T-helper 1 cell treated with Interleukin-12 subunit alpha and Interleukin-12 subunit beta and Interleukin-4 antibody, amounts not matched to agents 30 μg/mL and 1 μg/mL, for 36 hours (primary cell): Measurements from ENCODE around the gene XPR1.

Experiments used
- H3K27ac Mint-ChIP-seq: one replicate; pipeline ENCODE4 v1.8.0; 2021; ENCODE audit warnings: mild to moderate bottlenecking, mixed read lengths
- H3K27me3 Mint-ChIP-seq: one replicate; pipeline ENCODE4 v1.8.0; 2021; ENCODE audit warnings: low read depth, mixed read lengths
- H3K36me3 Mint-ChIP-seq: one replicate; pipeline ENCODE4 v1.8.0; 2021; ENCODE audit warnings: low read depth, mixed read lengths
- H3K4me1 Mint-ChIP-seq: one replicate; pipeline ENCODE4 v1.8.0; 2021; ENCODE audit warnings: low read depth, mixed read lengths
- H3K4me3 Mint-ChIP-seq: one replicate; pipeline ENCODE4 v1.8.0; 2021; ENCODE audit warnings: mild to moderate bottlenecking, moderate library complexity, mixed read lengths
- H3K9me3 Mint-ChIP-seq: one replicate; pipeline ENCODE4 v1.8.0; 2021; ENCODE audit warnings: mixed read lengths

Gene XPR1

GRCh38 chr1:180743868-180744267, 112.0 kb downstream of the XPR1 start:
- H3K4me3 Mint-ChIP-seq = no peak overlapping the region
- H3K9me3 Mint-ChIP-seq = peaks cover 29% of the 10 kb centered on the region

GRCh38 chr1:180745098-180745497, 113.3 kb downstream of the XPR1 start:
- Mint-ChIP-seq H3K4me3 (no peak overlapping the region), H3K27me3 (no peaks in the 10 kb centered on the region), H3K27ac (no peak overlapping the region), H3K36me3 (peaks cover 10% of the 10 kb centered on the region), H3K4me1 (peaks cover 1% of the 10 kb centered on the region), H3K9me3 (peaks cover 27% of the 10 kb centered on the region)

More at GRCh38 chr1:180743868-180744267, 112.0 kb downstream of the XPR1 start:
- Mint-ChIP-seq H3K27me3 (no peaks in the 10 kb centered on the region), H3K27ac (no peak overlapping the region), H3K36me3 (peaks cover 10% of the 10 kb centered on the region), H3K4me1 (peaks cover 1% of the 10 kb centered on the region)

- Mint-ChIP-seq H3K27me3 (no peaks in the 10 kb centered on the region), H3K4me3 (no peak overlapping the region), H3K4me1 (no peaks in the 10 kb centered on the region), H3K27ac (no peak overlapping the region), H3K36me3 (peaks cover 1% of the 10 kb centered on the region), H3K9me3 (no peaks in the 10 kb centered on the region)
Observed at GRCh38 chr1:180751921-180752320, 120.1 kb downstream of the XPR1 start.

DNA sequence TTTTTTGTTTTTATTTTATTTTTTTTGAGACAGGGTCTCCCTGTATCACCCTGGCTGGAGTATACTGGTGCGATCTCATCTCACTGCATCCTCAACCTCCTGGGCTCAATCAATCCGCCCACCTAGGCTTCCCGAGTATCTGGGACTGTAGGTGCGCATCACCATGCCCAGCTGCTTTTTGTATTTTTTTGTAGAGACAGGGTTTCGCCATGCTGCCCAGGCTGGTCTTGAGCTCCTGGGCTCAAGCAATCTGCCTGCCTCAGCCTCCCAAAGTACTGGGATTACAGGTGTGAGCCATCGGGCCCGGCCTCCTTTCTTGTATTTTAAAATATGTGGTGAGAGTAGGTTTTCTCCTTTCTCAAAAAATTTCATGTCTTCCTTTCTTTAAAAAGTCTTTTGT, 122.6 kb downstream of the XPR1 start:
- Mint-ChIP-seq H3K4me1 (no peaks in the 10 kb centered on the region), H3K36me3 (peaks cover 5% of the 10 kb centered on the region), H3K9me3 (peaks cover 6% of the 10 kb centered on the region), H3K27me3 (no peaks in the 10 kb centered on the region), H3K4me3 (no peak overlapping the region), H3K27ac (no peak overlapping the region)

- H3K9me3 Mint-ChIP-seq = peaks cover 6% of the 10 kb centered on the region
- H3K36me3 Mint-ChIP-seq = peaks cover 5% of the 10 kb centered on the region
- no peaks in the 10 kb centered on the region for H3K4me1 Mint-ChIP-seq
- no peaks in the 10 kb centered on the region for H3K27me3 Mint-ChIP-seq
- H3K4me3 Mint-ChIP-seq = no peak overlapping the region
- H3K27ac Mint-ChIP-seq = no peak overlapping the region
Observed at GRCh38 chr1:180757657-180758056, 125.8 kb downstream of the XPR1 start.

DNA sequence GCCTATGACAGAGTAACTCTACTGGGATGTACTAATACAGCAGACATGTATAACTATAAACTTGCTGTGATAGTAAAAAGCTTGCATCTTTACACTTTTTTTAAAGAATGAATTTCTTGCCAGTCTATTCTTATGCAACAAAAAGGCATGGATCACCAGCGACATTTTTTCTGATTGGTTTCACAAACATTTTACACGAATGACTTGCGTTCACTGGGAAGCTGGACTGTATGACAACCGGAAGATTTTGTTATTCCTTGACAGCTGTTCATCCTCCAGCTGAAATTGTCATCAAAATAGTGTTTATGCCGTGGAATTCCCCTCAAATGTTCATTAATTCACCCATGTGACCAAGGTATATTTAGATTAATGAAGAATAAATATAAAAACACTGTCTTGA, 131.0 kb downstream of the XPR1 start:
- Mint-ChIP-seq H3K4me3 (no peak overlapping the region), H3K36me3 (peaks cover 4% of the 10 kb centered on the region), H3K27me3 (no peaks in the 10 kb centered on the region), H3K4me1 (no peaks in the 10 kb centered on the region), H3K9me3 (peaks cover 6% of the 10 kb centered on the region), H3K27ac (no peak overlapping the region)

DNA sequence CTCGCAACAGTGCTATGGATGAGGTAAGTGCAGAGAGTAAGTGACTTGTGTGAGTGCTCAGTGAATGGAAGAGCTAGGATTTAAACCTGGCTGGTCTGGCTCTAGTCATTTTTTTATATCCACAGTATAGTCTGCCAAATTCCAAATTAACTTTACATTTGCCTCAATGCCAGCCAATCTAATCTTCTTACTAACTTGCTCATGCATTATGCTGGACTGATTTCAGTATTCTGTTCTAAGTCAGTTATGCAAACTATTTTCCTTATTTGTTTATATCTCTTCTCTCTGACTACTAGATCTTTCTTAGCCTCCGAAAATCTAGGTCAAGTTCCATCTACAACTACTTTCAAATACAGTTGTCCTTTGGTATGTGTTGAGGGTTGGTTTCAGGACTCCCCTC, 133.3 kb downstream of the XPR1 start:
- Mint-ChIP-seq H3K27me3 (no peaks in the 10 kb centered on the region), H3K4me1 (peaks cover 3% of the 10 kb centered on the region), H3K36me3 (peaks cover 2% of the 10 kb centered on the region), H3K4me3 (no peak overlapping the region), H3K9me3 (no peaks in the 10 kb centered on the region), H3K27ac (no peak overlapping the region)

GRCh38 chr1:180769889-180770288, 138.1 kb downstream of the XPR1 start:
- H3K27ac Mint-ChIP-seq = no peak overlapping the region
- H3K27me3 Mint-ChIP-seq = no peaks in the 10 kb centered on the region
- peaks cover 3% of the 10 kb centered on the region for H3K36me3 Mint-ChIP-seq
- peaks cover 7% of the 10 kb centered on the region for H3K4me1 Mint-ChIP-seq
- no peaks in the 10 kb centered on the region for H3K9me3 Mint-ChIP-seq
- no peak overlapping the region for H3K4me3 Mint-ChIP-seq

DNA sequence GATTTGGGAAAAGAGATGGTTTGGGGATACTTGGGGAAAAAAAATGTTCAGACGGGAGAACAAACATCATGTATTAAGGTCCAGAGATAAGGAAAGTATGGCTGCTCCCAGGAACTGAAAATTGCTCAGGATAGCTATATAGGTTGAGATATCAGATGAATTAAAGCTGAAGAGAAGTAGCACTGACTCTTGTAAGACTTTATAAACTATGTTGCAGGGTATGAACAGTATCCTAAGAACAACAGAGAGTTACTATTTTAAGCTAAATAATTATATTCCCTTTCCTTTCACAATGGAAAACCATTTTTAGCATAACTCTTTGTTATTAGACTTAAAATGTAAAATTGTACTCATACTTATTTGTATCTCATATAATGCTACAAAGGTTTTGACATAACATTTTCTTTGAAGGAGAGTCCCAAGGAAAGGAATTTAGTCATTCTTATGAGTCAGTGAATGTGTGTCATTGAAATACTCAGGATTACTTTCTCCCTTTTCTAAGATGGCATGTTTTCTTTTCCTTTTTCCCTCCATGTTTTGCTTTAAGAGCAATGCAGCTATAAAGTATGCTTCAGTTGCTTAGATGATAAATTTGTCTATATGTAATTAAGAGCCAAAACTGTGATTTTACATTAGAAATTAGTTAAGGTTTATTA, 141.5 kb downstream of the XPR1 start:
- no peak overlapping the region for H3K27ac Mint-ChIP-seq
- H3K9me3 Mint-ChIP-seq = no peaks in the 10 kb centered on the region
- H3K4me1 Mint-ChIP-seq = peaks cover 7% of the 10 kb centered on the region
- H3K4me3 Mint-ChIP-seq = no peak overlapping the region
- peaks cover 3% of the 10 kb centered on the region for H3K36me3 Mint-ChIP-seq
- no peaks in the 10 kb centered on the region for H3K27me3 Mint-ChIP-seq

DNA sequence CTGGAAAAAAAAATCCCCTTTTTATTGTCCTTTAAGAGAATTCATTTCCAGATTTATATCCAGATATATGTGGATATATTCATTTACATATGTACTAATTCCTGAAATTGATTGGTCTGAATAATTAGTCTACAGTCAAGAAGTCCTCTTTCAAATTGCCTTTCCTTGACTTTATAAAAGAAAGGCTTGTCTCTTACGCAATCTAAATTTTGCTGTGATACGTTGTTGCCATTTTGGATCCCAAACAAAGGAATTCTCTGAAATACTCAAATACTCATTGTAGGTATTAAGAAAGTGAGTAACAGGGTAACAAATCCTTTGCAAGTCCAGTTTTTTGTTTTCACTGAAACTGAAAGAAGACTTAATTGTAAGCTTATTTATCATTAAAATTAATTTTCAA, 144.0 kb downstream of the XPR1 start:
- H3K36me3 Mint-ChIP-seq = no peaks in the 10 kb centered on the region
- peaks cover 6% of the 10 kb centered on the region for H3K4me1 Mint-ChIP-seq
- no peak overlapping the region for H3K27ac Mint-ChIP-seq

DNA sequence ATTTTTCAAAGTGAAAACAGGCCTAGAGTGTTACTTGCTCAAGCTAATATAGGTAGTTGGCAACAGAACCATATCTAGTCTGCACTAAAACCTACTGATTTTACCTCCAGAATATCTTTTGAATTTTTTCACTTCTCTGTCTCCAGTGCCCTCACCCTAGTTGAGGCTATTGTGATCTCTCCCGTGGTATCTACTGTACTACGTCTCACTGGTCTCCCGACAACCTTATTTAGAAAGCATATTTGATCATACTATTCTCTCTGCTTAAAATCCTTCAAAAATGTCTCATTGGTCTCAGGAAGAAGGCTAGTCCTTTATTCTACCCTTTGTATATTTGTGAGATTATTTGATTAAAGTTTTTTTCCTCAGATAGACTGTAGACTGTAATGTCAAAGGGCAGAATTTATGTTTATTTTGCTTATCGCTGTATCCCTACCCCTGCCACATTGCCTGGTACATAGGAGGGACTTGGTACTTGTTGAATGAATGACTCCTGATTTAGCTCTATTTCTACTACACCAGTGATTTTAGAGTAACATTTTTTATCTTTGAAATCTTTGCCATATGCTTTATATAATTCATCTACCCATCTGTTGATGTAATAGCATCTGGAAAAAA, 145.4 kb downstream of the XPR1 start:
- no peak overlapping the region for H3K27ac Mint-ChIP-seq

More for the DNA sequence above, 144.0 kb downstream of the XPR1 start:
- H3K4me3 Mint-ChIP-seq = no peak overlapping the region
- H3K9me3 Mint-ChIP-seq = no peaks in the 10 kb centered on the region
- no peaks in the 10 kb centered on the region for H3K27me3 Mint-ChIP-seq

GRCh38 chr1:180778782-180779398, 147.1 kb downstream of the XPR1 start:
- no peaks in the 10 kb centered on the region for H3K36me3 Mint-ChIP-seq

More for the DNA sequence above, 145.4 kb downstream of the XPR1 start:
- Mint-ChIP-seq H3K4me3 (no peak overlapping the region), H3K4me1 (peaks cover 5% of the 10 kb centered on the region), H3K9me3 (no peaks in the 10 kb centered on the region), H3K27me3 (no peaks in the 10 kb centered on the region), H3K36me3 (no peaks in the 10 kb centered on the region)

GRCh38 chr1:180779584-180779983, 147.8 kb downstream of the XPR1 start:
- H3K27ac Mint-ChIP-seq = no peak overlapping the region
- no peaks in the 10 kb centered on the region for H3K36me3 Mint-ChIP-seq
- H3K4me3 Mint-ChIP-seq = no peak overlapping the region
- H3K4me1 Mint-ChIP-seq = peaks cover 5% of the 10 kb centered on the region
- no peaks in the 10 kb centered on the region for H3K27me3 Mint-ChIP-seq
- no peaks in the 10 kb centered on the region for H3K9me3 Mint-ChIP-seq

More at GRCh38 chr1:180778782-180779398, 147.1 kb downstream of the XPR1 start:
- Mint-ChIP-seq H3K4me3 (no peak overlapping the region), H3K4me1 (peaks cover 5% of the 10 kb centered on the region), H3K27me3 (no peaks in the 10 kb centered on the region), H3K9me3 (no peaks in the 10 kb centered on the region), H3K27ac (no peak overlapping the region)

DNA sequence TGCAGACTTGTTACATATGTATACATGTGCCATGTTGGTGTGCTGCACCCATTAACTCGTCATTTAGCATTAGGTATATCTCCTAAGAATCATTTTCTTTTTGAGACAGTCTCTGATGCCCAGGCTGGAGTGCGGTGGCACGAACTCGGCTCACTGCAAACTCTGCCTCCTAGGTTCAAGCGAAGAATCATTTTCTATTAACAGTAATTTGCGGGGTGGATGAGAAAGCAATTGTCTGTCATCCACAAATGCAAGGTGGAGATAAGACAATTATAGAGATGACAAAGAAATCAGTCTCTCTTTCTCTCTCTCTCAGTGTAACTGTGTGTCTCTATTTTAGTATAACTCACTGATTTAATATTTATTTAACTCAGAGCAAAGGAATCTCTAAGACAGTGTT, 149.9 kb downstream of the XPR1 start:
- Mint-ChIP-seq H3K27me3 (no peaks in the 10 kb centered on the region), H3K36me3 (no peaks in the 10 kb centered on the region), H3K4me3 (no peak overlapping the region), H3K4me1 (peaks cover 5% of the 10 kb centered on the region), H3K9me3 (no peaks in the 10 kb centered on the region), H3K27ac (no peak overlapping the region)

DNA sequence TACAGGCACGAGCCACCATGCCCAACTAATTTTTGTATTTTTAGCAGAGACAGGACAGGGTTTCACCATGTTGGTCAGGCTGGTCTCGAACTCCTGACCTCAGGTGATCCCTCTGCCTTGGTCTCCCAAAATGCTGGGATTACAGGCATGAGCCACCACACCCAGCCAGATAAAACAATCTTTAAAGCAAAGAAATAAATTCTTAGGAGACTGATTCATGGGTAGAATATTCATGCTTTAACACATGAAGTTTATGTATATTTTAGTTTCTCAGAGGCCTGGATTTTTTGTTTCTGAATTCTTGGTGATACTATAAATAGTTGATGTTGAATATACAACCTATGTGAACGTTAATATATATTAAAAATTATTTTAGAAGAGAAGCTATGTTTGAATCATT, 153.5 kb downstream of the XPR1 start:
- Mint-ChIP-seq H3K36me3 (peaks cover 8% of the 10 kb centered on the region), H3K4me3 (no peak overlapping the region), H3K4me1 (no peaks in the 10 kb centered on the region), H3K27me3 (no peaks in the 10 kb centered on the region), H3K9me3 (no peaks in the 10 kb centered on the region), H3K27ac (no peak overlapping the region)
